Measurements from ENCODE around the gene UTRN. TPM values are rescaled to one million over a fixed set of nuclear protein-coding genes. Genes with fewer than 3 reads are reported as not detected.

UTRN gene
- total RNA-seq, 1 donor from 2014 or later: 29.2 TPM

Other genes with a start within 250 kb of the UTRN start
- 70.3 TPM for gene SF3B5, start 189.8 kb upstream of the UTRN start, total RNA-seq
- gene STX11, start 134.8 kb upstream of the UTRN start, total RNA-seq: 0.75 TPM